ENCODE results near the gene AMMECR1L.

GRCh38 chr2:127852388-127852787 lies 33.4 kb downstream of the AMMECR1L start:
- TF ChIP-seq POLR2AphosphoS5 (IDR thresholded peaks at IDR 0.05; ENCODE audit: insufficient read depth in 1 of 2, low read depth in 1 of 2) (no peak), CTCF (IDR thresholded peaks at IDR 0.05) (no peak), POLR2A (IDR thresholded peaks at IDR 0.05) (no peak)
